Nephron progenitor cell (in vitro differentiated cells): ENCODE data around the gene FBXL14.

Experiments
- DNase-seq: peaks from one replicate; pipeline ENCODE4 v3.0.0; 2021
- H3K27ac Mint-ChIP-seq: 2 replicates; pipeline ENCODE4 v1.8.0; 2021; ENCODE audit warnings: mild to moderate bottlenecking, moderate library complexity, mixed read lengths
- H3K27me3 Mint-ChIP-seq: 2 replicates; pipeline ENCODE4 v1.8.0; 2021; ENCODE audit warnings: mild to moderate bottlenecking, low read depth, mixed read lengths; ENCODE audit not compliant: poor library complexity
- H3K36me3 Mint-ChIP-seq: 2 replicates; pipeline ENCODE4 v1.8.0; 2021; ENCODE audit warnings: low read depth, mixed read lengths
- H3K4me1 Mint-ChIP-seq: 2 replicates; pipeline ENCODE4 v1.8.0; 2021; ENCODE audit warnings: mixed read lengths
- H3K4me3 Mint-ChIP-seq: 2 replicates; pipeline ENCODE4 v1.8.0; 2021; ENCODE audit warnings: mild to moderate bottlenecking, moderate library complexity, mixed read lengths
- H3K9me3 Mint-ChIP-seq: 2 replicates; pipeline ENCODE4 v1.8.0; 2021; ENCODE audit warnings: mild to moderate bottlenecking, moderate library complexity, mixed read lengths
- CTCF ChIP-seq: fragments of 200-600 bp; sonication (generic); IDR thresholded peaks from 2 replicates; pipeline ENCODE4 v1.5.0; 2021; ENCODE audit warnings: antibody characterized with exemption

FBXL14 gene

GRCh38 chr12:1519642-1520041 lies 74.7 kb downstream of the FBXL14 start:
- H3K36me3 Mint-ChIP-seq, result peaks cover 17% of the 10 kb centered on the region
- DNase-seq, result no peak
- no peak for TF ChIP-seq CTCF
- peaks cover 44% of the 10 kb centered on the region for H3K4me1 Mint-ChIP-seq
- H3K27ac Mint-ChIP-seq, result no peak overlapping the region
- H3K9me3 Mint-ChIP-seq, result peaks cover 22% of the 10 kb centered on the region
- H3K4me3 Mint-ChIP-seq, result peak overlapping the region; percentile 37
- peaks cover 25% of the 10 kb centered on the region for H3K27me3 Mint-ChIP-seq

- H3K4me1 Mint-ChIP-seq, result peaks cover 39% of the 10 kb centered on the region
- H3K9me3 Mint-ChIP-seq, result peaks cover 26% of the 10 kb centered on the region
- no peak for TF ChIP-seq CTCF
- H3K4me3 Mint-ChIP-seq, result peak overlapping the region; percentile 37
- peaks cover 21% of the 10 kb centered on the region for H3K36me3 Mint-ChIP-seq
- no peak for DNase-seq
- H3K27me3 Mint-ChIP-seq, result peaks cover 17% of the 10 kb centered on the region
- no peak overlapping the region for H3K27ac Mint-ChIP-seq
Observed at GRCh38 chr12:1518591-1519516, 75.5 kb downstream of the FBXL14 start.

GRCh38 chr12:1517734-1518525 lies 76.5 kb downstream of the FBXL14 start:
- peaks cover 30% of the 10 kb centered on the region for H3K4me1 Mint-ChIP-seq
- H3K9me3 Mint-ChIP-seq, result peaks cover 33% of the 10 kb centered on the region
- H3K36me3 Mint-ChIP-seq, result peaks cover 26% of the 10 kb centered on the region
- no peak for DNase-seq
- no peak overlapping the region for H3K4me3 Mint-ChIP-seq
- H3K27me3 Mint-ChIP-seq, result peaks cover 21% of the 10 kb centered on the region
- no peak overlapping the region for H3K27ac Mint-ChIP-seq
- TF ChIP-seq CTCF, result no peak

- H3K27ac Mint-ChIP-seq, result no peak overlapping the region
- no peak overlapping the region for H3K4me3 Mint-ChIP-seq
- DNase-seq, result peak; percentile 60
- peaks cover 33% of the 10 kb centered on the region for H3K9me3 Mint-ChIP-seq
- peaks cover 26% of the 10 kb centered on the region for H3K36me3 Mint-ChIP-seq
- peaks cover 30% of the 10 kb centered on the region for H3K4me1 Mint-ChIP-seq
- H3K27me3 Mint-ChIP-seq, result peaks cover 21% of the 10 kb centered on the region
- peak; percentile 67 for TF ChIP-seq CTCF
Observed at GRCh38 chr12:1517007-1517406, 77.4 kb downstream of the FBXL14 start.
